ENCODE results near the gene HDAC5.

- TF ChIP-seq, protein P1, sequence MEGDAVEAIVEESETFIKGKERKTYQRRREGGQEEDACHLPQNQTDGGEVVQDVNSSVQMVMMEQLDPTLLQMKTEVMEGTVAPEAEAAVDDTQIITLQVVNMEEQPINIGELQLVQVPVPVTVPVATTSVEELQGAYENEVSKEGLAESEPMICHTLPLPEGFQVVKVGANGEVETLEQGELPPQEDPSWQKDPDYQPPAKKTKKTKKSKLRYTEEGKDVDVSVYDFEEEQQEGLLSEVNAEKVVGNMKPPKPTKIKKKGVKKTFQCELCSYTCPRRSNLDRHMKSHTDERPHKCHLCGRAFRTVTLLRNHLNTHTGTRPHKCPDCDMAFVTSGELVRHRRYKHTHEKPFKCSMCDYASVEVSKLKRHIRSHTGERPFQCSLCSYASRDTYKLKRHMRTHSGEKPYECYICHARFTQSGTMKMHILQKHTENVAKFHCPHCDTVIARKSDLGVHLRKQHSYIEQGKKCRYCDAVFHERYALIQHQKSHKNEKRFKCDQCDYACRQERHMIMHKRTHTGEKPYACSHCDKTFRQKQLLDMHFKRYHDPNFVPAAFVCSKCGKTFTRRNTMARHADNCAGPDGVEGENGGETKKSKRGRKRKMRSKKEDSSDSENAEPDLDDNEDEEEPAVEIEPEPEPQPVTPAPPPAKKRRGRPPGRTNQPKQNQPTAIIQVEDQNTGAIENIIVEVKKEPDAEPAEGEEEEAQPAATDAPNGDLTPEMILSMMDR (conservative IDR thresholded peaks at IDR 0.05; ENCODE audit: low read depth, low read length): no peak
- no peak for TF ChIP-seq EZH2 (IDR thresholded peaks at IDR 0.05; ENCODE audit: borderline replicate concordance, low read depth, low read length, poor library complexity, severe bottlenecking)
Measured at GRCh38 chr17:44074911-44075285, 48.5 kb downstream of the HDAC5 start.
